HepG2 (cell line): ENCODE results near the gene ASB4. TPM values are rescaled to one million over a fixed set of nuclear protein-coding genes. Genes with fewer than 3 reads are reported as not detected.

ENCODE experiments used
- ATAC-seq: fragments of 200-7000 bp; cut with Tn5 transposase; 3 replicates; pipeline ENCODE4 v1.9.1; 2020; ENCODE audit warnings: mild to moderate bottlenecking, moderate library complexity
- BruUV-seq: library from RNA; stranded (reverse); fragments of 400-500 nt; replicated peaks from 2 replicates; lab custom pipeline; 2021; lab: Mats Ljungman, UMichigan
- CTCF ChIA-PET: fragments of 300-600 bp; formaldehyde crosslinking; extraction: SDS; loops from one replicate; lab custom pipeline; 2021; ENCODE audit warnings: low total read pairs, inconsistent platforms, low intra/inter-chr PET ratio; lab: Yijun Ruan, JAX
- POLR2A ChIA-PET: fragments of 350-600 bp; sonication (Branson Sonifier 250); formaldehyde crosslinking; loops from one replicate; lab custom pipeline; 2020; ENCODE audit warnings: antibody characterized with exemption, inconsistent platforms; lab: Yijun Ruan, JAX
- DNase-seq: peaks from one replicate; pipeline ENCODE4 v3.0.0-alpha.2; 2015; ENCODE audit warnings: low spot score
- FAIRE-seq: peaks from 3 replicates; lab custom pipeline; 2011; peaks lifted over from hg19 to GRCh38; lab: Jason Lieb, UNC
- H2AFZ ChIP-seq: one replicate; pipeline ENCODE4 v1.6.1; 2011; ENCODE audit warnings: low read length, inconsistent platforms
- H3K27ac ChIP-seq: fragments of 300-600 bp; 3 replicates; pipeline ENCODE4 v1.8.0; 2011; ENCODE audit warnings: mixed run types, mild to moderate bottlenecking, mixed read lengths, low read length, inconsistent platforms; ENCODE audit not compliant: insufficient read depth; ENCODE audit errors: extremely low read length
- H3K27me3 ChIP-seq, 2 experiments: fragments of 200-600 bp in 1 of 2; 2 replicates in 1 of 2; 3 replicates in 1 of 2; pipeline versions ENCODE4 v1.6.0 to v1.8.0; 2011; ENCODE audit warnings: low read length in 2 of 2, mild to moderate bottlenecking in 2 of 2, moderate library complexity in 2 of 2, inconsistent platforms in 1 of 2; ENCODE audit not compliant: insufficient read depth in 2 of 2, control insufficient read depth in 1 of 2
- H3K36me3 ChIP-seq, 2 experiments: fragments of 200-600 bp in 1 of 2; replicated peaks in 1 of 2; 2 replicates in 1 of 2; 3 replicates in 1 of 2; pipeline versions ENCODE4 v1.5.1 to v1.8.0; 2011; ENCODE audit warnings: low read length in 2 of 2, inconsistent platforms in 1 of 2; ENCODE audit not compliant: insufficient read depth in 2 of 2, control insufficient read depth in 1 of 2
- H3K4me1 ChIP-seq: 2 replicates; pipeline ENCODE4 v1.5.1; 2012; ENCODE audit warnings: low read length, inconsistent platforms; ENCODE audit not compliant: insufficient read depth
- H3K4me2 ChIP-seq: 2 replicates; pipeline ENCODE4 v1.6.0; 2011; ENCODE audit warnings: low read depth, low read length, inconsistent platforms
- H3K4me3 ChIP-seq, 3 experiments: fragments of 200-600 bp in 1 of 3; sonication (generic), shearing (Covaris generic) in 1 of 3; replicated peaks in 1 of 3; 2 replicates each; pipeline ENCODE4 v1.5.1; 2011 to 2016; ENCODE audit warnings: low read length in 3 of 3, inconsistent platforms in 2 of 3, low read depth in 2 of 3, mild to moderate bottlenecking in 2 of 3, control low read depth in 1 of 3, mixed read lengths in 1 of 3; ENCODE audit not compliant: insufficient read depth in 1 of 3
- H3K79me2 ChIP-seq: one replicate; pipeline ENCODE4 v1.6.1; 2011; ENCODE audit warnings: low read length, inconsistent platforms; ENCODE audit not compliant: insufficient read depth
- H3K9ac ChIP-seq: 2 replicates; pipeline ENCODE4 v1.6.0; 2011; ENCODE audit warnings: mild to moderate bottlenecking, low read depth, low read length, inconsistent platforms; ENCODE audit not compliant: insufficient read depth
- H3K9me3 ChIP-seq: 2 replicates; pipeline ENCODE4 v1.5.1; 2012; ENCODE audit warnings: mild to moderate bottlenecking, low read length
- H4K20me1 ChIP-seq: 2 replicates; pipeline ENCODE4 v1.6.0; 2011; ENCODE audit warnings: inconsistent platforms, mild to moderate bottlenecking, low read length, moderate library complexity; ENCODE audit not compliant: insufficient read depth
- BORCS8-MEF2B ChIP-seq: sonication (generic); formaldehyde crosslinking; IDR thresholded peaks from 2 replicates; pipeline ENCODE4 v1.8.0; 2022; ENCODE audit warnings: mild to moderate bottlenecking, missing genetic modification reagents
- CREB1 ChIP-seq, 2 experiments: fragments of 450-650 bp in 1 of 2; IDR thresholded peaks; 2 replicates each; pipeline ENCODE4 v1.6.1; 2016 to 2017; ENCODE audit warnings: control low read depth in 1 of 2, mild to moderate bottlenecking in 1 of 2, missing compliant biosample characterization in 1 of 2, missing genetic modification characterization in 1 of 2
- KDM3A ChIP-seq: IDR thresholded peaks from 2 replicates; pipeline ENCODE4 v1.6.1; 2018; ENCODE audit warnings: low read depth, missing compliant biosample characterization
- NKX3-1 ChIP-seq: sonication (generic); formaldehyde crosslinking; IDR thresholded peaks from 2 replicates; pipeline ENCODE4 v1.5.0; 2020; ENCODE audit warnings: missing genetic modification reagents
- RXRB ChIP-seq: IDR thresholded peaks from 2 replicates; pipeline ENCODE4 v1.6.1; 2016; ENCODE audit warnings: borderline replicate concordance, missing genetic modification reagents, missing compliant biosample characterization
- SYNCRIP ChIP-seq: fragments of 200-400 bp; formaldehyde crosslinking; IDR thresholded peaks from 2 replicates; pipeline ENCODE4 v1.6.1; 2018; ENCODE audit warnings: mild to moderate bottlenecking, low read depth, low read length; ENCODE audit not compliant: insufficient read depth
- YEATS4 ChIP-seq: sonication (generic); formaldehyde crosslinking; IDR thresholded peaks from 2 replicates; pipeline ENCODE4 v1.4.0; 2020; ENCODE audit warnings: missing genetic modification reagents, borderline replicate concordance
- ZMAT3 ChIP-seq: sonication (generic); formaldehyde crosslinking; conservative IDR thresholded peaks from 2 replicates; pipeline ENCODE4 v1.7.0; 2021; ENCODE audit warnings: missing genetic modification reagents
- ZNF451 ChIP-seq: sonication (generic); formaldehyde crosslinking; IDR thresholded peaks from 2 replicates; pipeline ENCODE4 v1.5.0; 2020; ENCODE audit warnings: mild to moderate bottlenecking, missing genetic modification reagents
- ZNF605 ChIP-seq: sonication (generic); formaldehyde crosslinking; IDR thresholded peaks from 2 replicates; pipeline ENCODE4 v1.8.0; 2022; ENCODE audit warnings: mild to moderate bottlenecking, missing genetic modification reagents
- ZNF614 ChIP-seq: IDR thresholded peaks from 2 replicates; pipeline ENCODE4 v1.6.1; 2018; ENCODE audit warnings: missing biosample characterization, missing genetic modification reagents, inconsistent platforms, borderline replicate concordance
- whole genome bisulfite sequencing: methylation state at CpG from one replicate; pipeline ENCODE4 v1.1.6; 2017; ENCODE audit warnings: low lambda C conversion rate; 5-methylcytosine and 5-hydroxymethylcytosine counted together
- in situ Hi-C: cut with HindIII; loops from 2 replicates; pipeline ENCODE4 v1.10.0; 2017; ENCODE audit warnings: low pct_unique_long_range_greater_than_20kb; ENCODE audit not compliant: extremely low pct_ligation_motif_present
- intact Hi-C: fragments of 100-400 bp; cut with micrococcal nuclease; formaldehyde crosslinking; loops from one replicate; pipeline ENCODE4 v1.10.0; 2022; ENCODE audit not compliant: unreplicated experiment
- polyA plus RNA-seq, 8 experiments: library from polyadenylated mRNA; depleted of rRNA in 3 of 8; stranded (reverse) in 7 of 8; unstranded in 1 of 8; fragments of >200 nt; fragmentation: Illumina TruSeq in 4 of 8; extraction: Trizol in 4 of 8; gene quantifications; 2 replicates each; pipeline versions ENCODE4 v1.2.1 to v1.2.3, GENCODE V29; 2011 to 2016; ENCODE audit warnings: low read depth in 4 of 8, missing spikeins in 1 of 8, mixed read lengths in 1 of 8; ENCODE audit not compliant: insufficient read depth in 1 of 8
- total RNA-seq, 5 experiments: library from RNA; depleted of rRNA; stranded (reverse); fragments of >200 nt; fragmentation: Illumina TruSeq; extraction: Trizol; gene quantifications; 2 replicates each; pipeline ENCODE4 v1.2.3, GENCODE V29; 2016; ENCODE audit warnings: low read depth in 1 of 5
- TF ChIP-seq, protein P1 (sequence below): sonication (generic); formaldehyde crosslinking; IDR thresholded peaks from 2 replicates; pipeline ENCODE4 v1.4.0; 2020; ENCODE audit warnings: mild to moderate bottlenecking, low read depth, missing genetic modification reagents
- TF ChIP-seq, protein P2 (sequence below): sonication (generic); formaldehyde crosslinking; IDR thresholded peaks from 2 replicates; pipeline ENCODE4 v1.5.0; 2020; ENCODE audit warnings: missing genetic modification reagents
- TF ChIP-seq, protein P3 (sequence below): sonication (generic); formaldehyde crosslinking; IDR thresholded peaks from 2 replicates; pipeline ENCODE4 v1.5.0; 2020; ENCODE audit warnings: missing genetic modification reagents
- TF ChIP-seq, protein P4 (sequence below): sonication (generic); formaldehyde crosslinking; IDR thresholded peaks from 2 replicates; pipeline ENCODE4 v1.4.0; 2020; ENCODE audit warnings: missing genetic modification reagents
- TF ChIP-seq, protein P5 (sequence below): sonication (generic); formaldehyde crosslinking; IDR thresholded peaks from 2 replicates; pipeline ENCODE4 v1.5.0; 2020; ENCODE audit warnings: missing genetic modification reagents, mild to moderate bottlenecking, borderline replicate concordance

The ASB4 gene
- total and polyA plus RNA-seq, 2 of the 13 experiments (the other 11 are each of a cell fraction or from before 2014, with no cell fraction given): 1.1 to 4.0 TPM

DNA sequence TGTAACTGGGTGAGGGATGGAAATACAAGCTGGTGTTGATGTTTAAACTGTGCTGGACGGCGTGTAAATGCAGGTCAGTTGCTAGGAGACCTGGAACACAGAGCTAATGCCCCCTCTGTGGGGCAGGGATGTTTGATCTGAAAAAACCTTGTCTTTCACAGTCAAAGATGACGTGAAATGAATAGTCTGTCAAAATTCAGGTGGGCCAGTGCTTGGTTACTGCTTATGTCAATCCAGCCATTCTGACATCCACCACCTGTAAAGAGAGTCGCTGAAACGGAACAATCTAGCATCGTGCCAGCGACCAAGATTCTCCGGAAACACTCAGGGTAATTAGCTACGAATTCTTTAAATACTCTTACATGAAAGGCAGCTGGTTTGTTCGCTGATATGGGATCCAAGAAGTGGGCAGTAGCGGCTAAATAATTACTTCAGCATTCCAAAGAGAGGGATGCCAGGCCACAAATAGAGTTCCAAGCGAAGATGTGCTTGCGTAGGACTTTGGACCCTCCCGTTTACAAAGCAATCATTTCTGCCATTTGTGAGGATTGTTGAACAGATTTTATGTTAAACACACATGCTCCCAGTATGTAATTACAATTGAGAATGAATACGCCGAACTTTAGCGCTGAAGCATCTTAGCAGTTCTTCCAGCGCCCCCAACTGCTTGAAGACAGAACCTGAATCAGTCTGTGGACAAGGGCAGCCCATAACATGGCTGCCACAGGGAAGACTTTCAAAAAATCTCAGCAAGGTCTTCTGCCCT, 7.3 kb upstream of the ASB4 start:
- peak overlapping the region; percentile 60 for H3K9ac ChIP-seq
- FAIRE-seq: peak; percentile 91
- H3K4me1 ChIP-seq: peaks cover 55% of the 10 kb centered on the region
- H3K27me3 ChIP-seq: no peaks in the 10 kb centered on the region
- in situ Hi-C loops: loop anchor here (5.0 kb wide), 3 partner anchors 36 to 136 kb away; partner anchors contain the start of gene PON3
- POLR2A ChIA-PET: interaction anchor here (1.1 to 5.2 kb wide), 8 partner anchors 9 to 136 kb away, joined by 4 to 38 read pairs (median 6); partner anchors contain the start of genes PON2 and PON3
- no peaks in the 10 kb centered on the region for H4K20me1 ChIP-seq
- DNase-seq: peak; percentile 77
- ATAC-seq: peak; percentile 90
- H3K27ac ChIP-seq: peak overlapping the region; percentile 69
- 2% methylated on average over 18 of the region's 18 CpGs for WGBS
- H2AFZ ChIP-seq: peak overlapping the region; percentile 97
- CTCF ChIA-PET: interaction anchor here (0.7 to 4.6 kb wide), 3 partner anchors 37 to 136 kb away, joined by 3 to 28 read pairs (median 21); partner anchors contain the start of gene PON3
- H3K9me3 ChIP-seq: no peaks in the 10 kb centered on the region
- no peaks in the 10 kb centered on the region for H3K36me3 ChIP-seq
- H3K79me2 ChIP-seq: no peaks in the 10 kb centered on the region
- BruUV-seq: no TSS peak
- intact Hi-C loops: loop anchor here (1.0 to 5.0 kb wide), 4 partner anchors 43 to 231 kb away; partner anchors contain the start of gene PON2
- peak overlapping the region; percentile 89 for H3K4me2 ChIP-seq
- H3K4me3 ChIP-seq: peak overlapping the region; percentile 52 to 62 (median 53)
- TF ChIP-seq, protein P1, sequence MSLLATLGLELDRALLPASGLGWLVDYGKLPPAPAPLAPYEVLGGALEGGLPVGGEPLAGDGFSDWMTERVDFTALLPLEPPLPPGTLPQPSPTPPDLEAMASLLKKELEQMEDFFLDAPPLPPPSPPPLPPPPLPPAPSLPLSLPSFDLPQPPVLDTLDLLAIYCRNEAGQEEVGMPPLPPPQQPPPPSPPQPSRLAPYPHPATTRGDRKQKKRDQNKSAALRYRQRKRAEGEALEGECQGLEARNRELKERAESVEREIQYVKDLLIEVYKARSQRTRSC (CRISPR knock-in tag): no peak
- TF ChIP-seq NKX3-1 (CRISPR knock-in tag) (no peak), ZMAT3 (0 out of 2 replicates have a peak, but pooled peaks have one; percentile 46), CREB1 (IDR thresholded peaks at IDR 0.05) (0 out of 2 replicates have a peak, but pooled peaks have one; percentile 23), CREB1 (CRISPR knock-in tag; IDR thresholded peaks at IDR 0.05) (no peak), BORCS8-MEF2B (no peak), ZNF614 (CRISPR knock-in tag) (0 out of 2 replicates have a peak, but pooled peaks have one; percentile 32), RXRB (CRISPR knock-in tag) (0 out of 2 replicates have a peak, but pooled peaks have one; percentile 30), SYNCRIP (no peak), ZNF451 (CRISPR knock-in tag) (no peak), YEATS4 (peak; percentile 66; the same call in 1 of the 2 replicates), KDM3A (CRISPR knock-in tag) (0 out of 2 replicates have a peak, but pooled peaks have one; percentile 30), ZNF605 (0 out of 2 replicates have a peak, but pooled peaks have one; percentile 31)
- TF ChIP-seq, protein P2, sequence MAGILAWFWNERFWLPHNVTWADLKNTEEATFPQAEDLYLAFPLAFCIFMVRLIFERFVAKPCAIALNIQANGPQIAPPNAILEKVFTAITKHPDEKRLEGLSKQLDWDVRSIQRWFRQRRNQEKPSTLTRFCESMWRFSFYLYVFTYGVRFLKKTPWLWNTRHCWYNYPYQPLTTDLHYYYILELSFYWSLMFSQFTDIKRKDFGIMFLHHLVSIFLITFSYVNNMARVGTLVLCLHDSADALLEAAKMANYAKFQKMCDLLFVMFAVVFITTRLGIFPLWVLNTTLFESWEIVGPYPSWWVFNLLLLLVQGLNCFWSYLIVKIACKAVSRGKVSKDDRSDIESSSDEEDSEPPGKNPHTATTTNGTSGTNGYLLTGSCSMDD (CRISPR knock-in tag): no peak
- TF ChIP-seq, protein P3, sequence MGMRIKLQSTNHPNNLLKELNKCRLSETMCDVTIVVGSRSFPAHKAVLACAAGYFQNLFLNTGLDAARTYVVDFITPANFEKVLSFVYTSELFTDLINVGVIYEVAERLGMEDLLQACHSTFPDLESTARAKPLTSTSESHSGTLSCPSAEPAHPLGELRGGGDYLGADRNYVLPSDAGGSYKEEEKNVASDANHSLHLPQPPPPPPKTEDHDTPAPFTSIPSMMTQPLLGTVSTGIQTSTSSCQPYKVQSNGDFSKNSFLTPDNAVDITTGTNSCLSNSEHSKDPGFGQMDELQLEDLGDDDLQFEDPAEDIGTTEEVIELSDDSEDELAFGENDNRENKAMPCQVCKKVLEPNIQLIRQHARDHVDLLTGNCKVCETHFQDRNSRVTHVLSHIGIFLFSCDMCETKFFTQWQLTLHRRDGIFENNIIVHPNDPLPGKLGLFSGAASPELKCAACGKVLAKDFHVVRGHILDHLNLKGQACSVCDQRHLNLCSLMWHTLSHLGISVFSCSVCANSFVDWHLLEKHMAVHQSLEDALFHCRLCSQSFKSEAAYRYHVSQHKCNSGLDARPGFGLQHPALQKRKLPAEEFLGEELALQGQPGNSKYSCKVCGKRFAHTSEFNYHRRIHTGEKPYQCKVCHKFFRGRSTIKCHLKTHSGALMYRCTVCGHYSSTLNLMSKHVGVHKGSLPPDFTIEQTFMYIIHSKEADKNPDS (CRISPR knock-in tag): no peak
- TF ChIP-seq, protein P4, sequence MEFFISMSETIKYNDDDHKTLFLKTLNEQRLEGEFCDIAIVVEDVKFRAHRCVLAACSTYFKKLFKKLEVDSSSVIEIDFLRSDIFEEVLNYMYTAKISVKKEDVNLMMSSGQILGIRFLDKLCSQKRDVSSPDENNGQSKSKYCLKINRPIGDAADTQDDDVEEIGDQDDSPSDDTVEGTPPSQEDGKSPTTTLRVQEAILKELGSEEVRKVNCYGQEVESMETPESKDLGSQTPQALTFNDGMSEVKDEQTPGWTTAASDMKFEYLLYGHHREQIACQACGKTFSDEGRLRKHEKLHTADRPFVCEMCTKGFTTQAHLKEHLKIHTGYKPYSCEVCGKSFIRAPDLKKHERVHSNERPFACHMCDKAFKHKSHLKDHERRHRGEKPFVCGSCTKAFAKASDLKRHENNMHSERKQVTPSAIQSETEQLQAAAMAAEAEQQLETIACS: no peak
- TF ChIP-seq, protein P5, sequence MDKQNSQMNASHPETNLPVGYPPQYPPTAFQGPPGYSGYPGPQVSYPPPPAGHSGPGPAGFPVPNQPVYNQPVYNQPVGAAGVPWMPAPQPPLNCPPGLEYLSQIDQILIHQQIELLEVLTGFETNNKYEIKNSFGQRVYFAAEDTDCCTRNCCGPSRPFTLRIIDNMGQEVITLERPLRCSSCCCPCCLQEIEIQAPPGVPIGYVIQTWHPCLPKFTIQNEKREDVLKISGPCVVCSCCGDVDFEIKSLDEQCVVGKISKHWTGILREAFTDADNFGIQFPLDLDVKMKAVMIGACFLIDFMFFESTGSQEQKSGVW (CRISPR knock-in tag): no peak
